Suprapubic skin (tissue), 4 donors: ENCODE results near the gene ARL5A. TPM values are rescaled to one million over a fixed set of nuclear protein-coding genes. Genes with fewer than 3 reads are reported as not detected.

Experiments used
- DNase-seq, 2 donors: peaks; one replicate each; pipeline ENCODE4 v3.0.0-alpha.2; 2019; ENCODE audit warnings: low spot score in 2 of 2
- H3K27ac ChIP-seq: fragments of 200-600 bp; sonication (generic); one replicate; pipeline ENCODE4 v1.5.1; 2019
- H3K27me3 ChIP-seq: fragments of 200-600 bp; sonication (generic); one replicate; pipeline ENCODE4 v1.5.1; 2019
- H3K36me3 ChIP-seq: fragments of 200-600 bp; sonication (generic); one replicate; pipeline ENCODE4 v1.5.1; 2019
- H3K4me1 ChIP-seq: fragments of 200-600 bp; sonication (generic); one replicate; pipeline ENCODE4 v1.5.1; 2019
- H3K4me3 ChIP-seq: fragments of 200-600 bp; sonication (generic); one replicate; pipeline ENCODE4 v1.5.1; 2019; ENCODE audit warnings: mild to moderate bottlenecking
- H3K9me3 ChIP-seq: fragments of 200-600 bp; sonication (generic); one replicate; pipeline ENCODE4 v1.5.1; 2019
- EP300 ChIP-seq: sonication (generic); formaldehyde crosslinking; IDR thresholded peaks from one replicate; pipeline ENCODE4 v1.6.1; 2017; ENCODE audit warnings: antibody characterized with exemption
- POLR2A ChIP-seq, 2 donors: fragments of 450-650 bp; IDR thresholded peaks; one replicate each; pipeline ENCODE4 v1.6.1; 2017; ENCODE audit warnings: antibody characterized with exemption in 2 of 2, mild to moderate bottlenecking in 2 of 2, moderate library complexity in 2 of 2
- POLR2AphosphoS5 ChIP-seq, 3 donors: sonication (generic); formaldehyde crosslinking; IDR thresholded peaks; one replicate each; pipeline ENCODE4 v1.6.1; 2017; ENCODE audit warnings: antibody characterized with exemption in 3 of 3
- WGBS: methylation state at CpG from one replicate; pipeline ENCODE4 v1.1.5; 2018; 5-methylcytosine and 5-hydroxymethylcytosine counted together
- total RNA-seq, 4 donors: library from RNA; depleted of rRNA; stranded (reverse); fragments of >200 nt; gene quantifications; one replicate each; pipeline ENCODE4 v1.1.0, GENCODE V29; 2016
- TF ChIP-seq, protein P1 (sequence below), 2 donors: fragments of 200-600 bp in 1 of 2; fragments of 450-650 bp in 1 of 2; sonication (generic) in 1 of 2; IDR thresholded peaks; one replicate each; pipeline ENCODE4 v1.5.1; 2016 to 2019; ENCODE audit warnings: antibody characterized with exemption in 2 of 2, mild to moderate bottlenecking in 1 of 2, moderate library complexity in 1 of 2

Gene ARL5A
- total RNA-seq, 4 donors from 2014 or later: 76.7 to 124 (median 94.5) TPM

DNA sequence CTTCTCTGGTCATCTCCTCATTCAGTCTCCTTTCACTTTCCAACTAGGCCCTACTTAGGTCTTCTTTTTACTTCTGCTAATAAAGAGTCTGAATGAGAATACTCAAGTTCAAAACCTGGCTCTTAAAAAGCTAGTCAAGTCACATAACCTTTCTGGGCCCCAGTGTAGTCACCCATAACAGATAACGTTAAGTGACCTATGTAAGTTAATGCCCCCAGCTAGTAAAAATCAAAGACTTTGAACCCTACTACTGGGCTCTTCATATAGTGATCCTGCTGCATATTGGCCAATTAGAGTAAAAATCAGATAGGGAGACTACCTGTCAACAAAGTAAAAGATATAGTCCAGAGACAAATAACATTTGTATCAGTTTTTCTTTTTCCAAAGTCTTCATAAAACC is 17.7 kb downstream of the ARL5A start:
- Histone ChIP-seq H3K4me3 (no peak overlapping the region), H3K9me3 (no peaks in the 10 kb centered on the region), H3K27ac (no peak overlapping the region), H3K36me3 (peaks cover 56% of the 10 kb centered on the region), H3K4me1 (no peaks in the 10 kb centered on the region), H3K27me3 (no peaks in the 10 kb centered on the region)
- 98% methylated on average over 1 of the region's 1 CpG for WGBS
- TF ChIP-seq EP300 (no peak), POLR2AphosphoS5 (IDR thresholded peaks at IDR 0.05) (no peak), POLR2A (IDR thresholded peaks at IDR 0.05) (no peak)
- TF ChIP-seq, protein P1, sequence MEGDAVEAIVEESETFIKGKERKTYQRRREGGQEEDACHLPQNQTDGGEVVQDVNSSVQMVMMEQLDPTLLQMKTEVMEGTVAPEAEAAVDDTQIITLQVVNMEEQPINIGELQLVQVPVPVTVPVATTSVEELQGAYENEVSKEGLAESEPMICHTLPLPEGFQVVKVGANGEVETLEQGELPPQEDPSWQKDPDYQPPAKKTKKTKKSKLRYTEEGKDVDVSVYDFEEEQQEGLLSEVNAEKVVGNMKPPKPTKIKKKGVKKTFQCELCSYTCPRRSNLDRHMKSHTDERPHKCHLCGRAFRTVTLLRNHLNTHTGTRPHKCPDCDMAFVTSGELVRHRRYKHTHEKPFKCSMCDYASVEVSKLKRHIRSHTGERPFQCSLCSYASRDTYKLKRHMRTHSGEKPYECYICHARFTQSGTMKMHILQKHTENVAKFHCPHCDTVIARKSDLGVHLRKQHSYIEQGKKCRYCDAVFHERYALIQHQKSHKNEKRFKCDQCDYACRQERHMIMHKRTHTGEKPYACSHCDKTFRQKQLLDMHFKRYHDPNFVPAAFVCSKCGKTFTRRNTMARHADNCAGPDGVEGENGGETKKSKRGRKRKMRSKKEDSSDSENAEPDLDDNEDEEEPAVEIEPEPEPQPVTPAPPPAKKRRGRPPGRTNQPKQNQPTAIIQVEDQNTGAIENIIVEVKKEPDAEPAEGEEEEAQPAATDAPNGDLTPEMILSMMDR (IDR thresholded peaks at IDR 0.05): no peak
- DNase-seq: no peak

DNA sequence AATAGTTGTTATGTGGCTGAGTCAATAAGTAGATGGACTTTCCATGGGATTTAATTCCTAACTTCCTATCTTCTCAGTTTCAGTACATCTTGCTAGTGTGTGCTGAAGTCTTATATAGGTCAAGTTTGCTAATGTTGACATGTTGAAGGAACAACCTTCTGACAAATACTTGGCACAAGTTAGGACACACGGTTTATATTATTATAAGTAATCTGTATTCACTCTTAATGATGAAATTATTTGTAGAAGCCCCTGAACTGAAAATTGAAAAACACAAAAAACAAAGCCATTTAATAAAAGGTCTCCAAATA is 19.2 kb downstream of the ARL5A start:
- Histone ChIP-seq H3K36me3 (peaks cover 54% of the 10 kb centered on the region), H3K27me3 (no peaks in the 10 kb centered on the region), H3K27ac (no peak overlapping the region), H3K4me3 (no peak overlapping the region), H3K4me1 (no peaks in the 10 kb centered on the region), H3K9me3 (no peaks in the 10 kb centered on the region)
- WGBS: 88% methylated on average over 1 of the region's 1 CpG
- no peak for DNase-seq
- TF ChIP-seq, protein P1 (IDR thresholded peaks at IDR 0.05): no peak
- TF ChIP-seq EP300 (no peak), POLR2AphosphoS5 (IDR thresholded peaks at IDR 0.05) (no peak), POLR2A (IDR thresholded peaks at IDR 0.05) (no peak)

DNA sequence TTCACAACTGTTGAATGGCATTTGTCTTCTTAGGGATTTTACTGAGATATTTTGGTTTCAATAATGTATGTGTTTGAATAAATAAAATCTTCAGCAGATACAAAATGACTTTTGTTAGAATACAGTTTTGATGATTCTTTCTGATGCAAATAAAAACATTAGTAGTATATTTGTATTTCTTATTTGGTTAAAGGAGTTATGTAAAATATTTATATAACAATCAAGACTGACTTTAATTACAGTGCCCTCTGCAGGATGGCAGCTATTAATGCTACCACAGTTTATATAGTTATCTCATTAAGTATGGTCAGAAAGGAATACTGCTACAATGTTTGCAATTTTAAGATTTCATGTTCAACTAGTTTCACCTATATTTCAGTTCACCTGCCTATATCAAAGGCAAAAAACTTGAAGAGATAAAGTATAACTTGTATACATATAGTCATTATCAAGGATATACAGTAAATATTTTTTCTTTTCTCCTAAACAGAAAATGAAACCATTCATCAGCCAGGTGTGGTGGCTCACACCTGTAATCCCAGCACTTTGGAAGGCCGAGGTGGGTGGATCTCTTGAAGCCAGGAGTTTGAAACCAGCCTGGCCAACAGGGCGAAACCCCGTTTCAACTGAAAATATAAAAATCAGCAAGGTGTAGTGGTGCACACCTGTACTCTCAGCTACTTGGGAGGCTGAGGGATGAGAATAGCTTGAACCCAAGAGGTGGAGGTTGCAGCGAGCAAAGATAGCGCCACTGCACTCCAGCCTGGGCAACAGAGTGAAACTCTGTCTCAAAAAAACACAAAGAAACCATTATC is 19.8 kb downstream of the ARL5A start:
- no peak for DNase-seq
- no peaks in the 10 kb centered on the region for H3K27me3 ChIP-seq
- 90% methylated on average over 5 of the region's 5 CpGs for WGBS
- TF ChIP-seq POLR2AphosphoS5 (IDR thresholded peaks at IDR 0.05) (no peak), EP300 (no peak), POLR2A (IDR thresholded peaks at IDR 0.05) (no peak)
- TF ChIP-seq, protein P1 (IDR thresholded peaks at IDR 0.05): peak; percentile 17 to 44
- H3K9me3 ChIP-seq: no peaks in the 10 kb centered on the region
- H3K27ac ChIP-seq: no peak overlapping the region
- no peaks in the 10 kb centered on the region for H3K4me1 ChIP-seq
- H3K36me3 ChIP-seq: peaks cover 51% of the 10 kb centered on the region
- H3K4me3 ChIP-seq: no peak overlapping the region

DNA sequence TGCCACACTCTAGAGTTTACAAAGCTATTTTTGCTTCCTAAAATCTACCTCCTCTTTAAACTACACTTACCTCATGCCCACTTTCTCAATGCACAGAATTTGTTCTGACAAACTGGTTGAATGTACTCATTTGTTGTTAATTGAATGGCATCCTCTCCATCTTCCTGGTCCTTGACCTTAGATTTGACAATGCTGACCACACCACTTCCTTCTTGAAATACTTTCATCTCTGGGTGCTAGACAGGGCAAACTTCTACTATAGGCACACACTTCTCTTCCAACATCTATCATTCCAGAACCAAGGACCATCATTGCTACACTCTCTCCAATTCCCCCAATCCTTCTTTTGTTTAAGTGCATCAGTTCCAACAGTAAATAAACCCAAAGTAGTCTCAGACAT is 22.3 kb downstream of the ARL5A start:
- peaks cover 41% of the 10 kb centered on the region for H3K36me3 ChIP-seq
- no peak for DNase-seq
- peaks cover 3% of the 10 kb centered on the region for H3K4me1 ChIP-seq
- no peaks in the 10 kb centered on the region for H3K27me3 ChIP-seq
- H3K9me3 ChIP-seq: no peaks in the 10 kb centered on the region
- TF ChIP-seq POLR2A (IDR thresholded peaks at IDR 0.05) (no peak), EP300 (no peak), POLR2AphosphoS5 (IDR thresholded peaks at IDR 0.05) (no peak)
- TF ChIP-seq, protein P1 (IDR thresholded peaks at IDR 0.05): no peak
- no peak overlapping the region for H3K4me3 ChIP-seq
- H3K27ac ChIP-seq: no peak overlapping the region

DNA sequence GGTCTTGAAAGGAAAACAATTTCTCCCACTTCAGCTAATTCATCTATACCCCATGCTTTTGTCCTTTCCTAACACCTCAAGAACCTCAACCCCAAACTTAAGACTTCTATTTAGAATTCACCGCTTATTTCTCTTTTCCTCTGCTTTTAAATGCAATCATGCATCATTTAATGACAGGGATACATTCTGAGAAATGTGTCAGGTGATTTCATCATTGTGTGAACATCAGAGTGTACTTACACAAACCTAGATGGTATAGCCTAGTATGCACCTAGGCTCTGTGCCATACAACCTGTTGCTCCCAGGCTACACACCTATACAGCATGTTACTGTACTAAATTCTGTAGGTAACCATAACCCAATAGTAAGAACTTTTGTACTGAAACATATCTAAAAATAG is 22.9 kb downstream of the ARL5A start:
- Histone ChIP-seq H3K9me3 (no peaks in the 10 kb centered on the region), H3K27ac (no peak overlapping the region), H3K4me3 (no peak overlapping the region), H3K36me3 (peaks cover 35% of the 10 kb centered on the region), H3K27me3 (no peaks in the 10 kb centered on the region), H3K4me1 (peaks cover 3% of the 10 kb centered on the region)
- TF ChIP-seq POLR2AphosphoS5 (IDR thresholded peaks at IDR 0.05): no peak
- TF ChIP-seq, protein P1 (IDR thresholded peaks at IDR 0.05): no peak
- TF ChIP-seq POLR2A (IDR thresholded peaks at IDR 0.05): no peak
- DNase-seq: no peak
- 96% methylated on average over 1 of the region's 1 CpG for WGBS
